Naive B cell (primary cell): ENCODE data around the gene DNAL4. TPM values are rescaled to one million over a fixed set of nuclear protein-coding genes. Genes with fewer than 3 reads are reported as not detected.

Experiments
- ATAC-seq, 2 donors: fragments of 150-1000 bp; cut with Tn5 transposase; 2 replicates each; pipeline ENCODE4 v1.10.0; 2021; ENCODE audit warnings: low read depth in 2 of 2, mild to moderate bottlenecking in 2 of 2, moderate library complexity in 2 of 2
- DNase-seq: peaks from one replicate; pipeline ENCODE4 v3.0.0; 2022
- H3K27ac Mint-ChIP-seq, 6 donors: one replicate each; pipeline ENCODE4 v1.8.0; 2020 to 2022; ENCODE audit warnings: mild to moderate bottlenecking in 6 of 6, mixed read lengths in 6 of 6, moderate library complexity in 5 of 6, inconsistent platforms in 2 of 6
- H3K27me3 Mint-ChIP-seq, 3 donors: one replicate each; pipeline ENCODE4 v1.8.0; 2021 to 2022; ENCODE audit warnings: mixed read lengths in 3 of 3, mild to moderate bottlenecking in 1 of 3
- H3K36me3 Mint-ChIP-seq, 2 donors: one replicate each; pipeline ENCODE4 v1.8.0; 2020 to 2022; ENCODE audit warnings: mixed read lengths in 2 of 2, inconsistent platforms in 1 of 2, mild to moderate bottlenecking in 1 of 2
- H3K4me1 Mint-ChIP-seq, 3 donors: one replicate each; pipeline ENCODE4 v1.8.0; 2020 to 2022; ENCODE audit warnings: mixed read lengths in 3 of 3, inconsistent platforms in 1 of 3, mild to moderate bottlenecking in 1 of 3, moderate library complexity in 1 of 3
- H3K4me3 Mint-ChIP-seq, 8 donors: one replicate each; pipeline ENCODE4 v1.8.0; 2020 to 2022; ENCODE audit warnings: mild to moderate bottlenecking in 8 of 8, mixed read lengths in 8 of 8, moderate library complexity in 8 of 8, inconsistent platforms in 2 of 8
- H3K9me3 Mint-ChIP-seq, 7 donors: one replicate each; pipeline ENCODE4 v1.8.0; 2020 to 2022; ENCODE audit warnings: mixed read lengths in 7 of 7, mild to moderate bottlenecking in 5 of 7, inconsistent platforms in 2 of 7, moderate library complexity in 1 of 7
- polyA plus RNA-seq, 6 donors: library from polyadenylated mRNA; unstranded; fragments of 300-500 nt; fragmentation: Illumina TruSeq; gene quantifications; one replicate each; pipeline ENCODE4 v1.2.3, GENCODE V29; 2021; ENCODE audit warnings: low read depth in 6 of 6

DNAL4 gene
- polyA plus RNA-seq, 6 donors from 2014 or later = 10.6 to 15.7 (median 12.7) TPM

DNA sequence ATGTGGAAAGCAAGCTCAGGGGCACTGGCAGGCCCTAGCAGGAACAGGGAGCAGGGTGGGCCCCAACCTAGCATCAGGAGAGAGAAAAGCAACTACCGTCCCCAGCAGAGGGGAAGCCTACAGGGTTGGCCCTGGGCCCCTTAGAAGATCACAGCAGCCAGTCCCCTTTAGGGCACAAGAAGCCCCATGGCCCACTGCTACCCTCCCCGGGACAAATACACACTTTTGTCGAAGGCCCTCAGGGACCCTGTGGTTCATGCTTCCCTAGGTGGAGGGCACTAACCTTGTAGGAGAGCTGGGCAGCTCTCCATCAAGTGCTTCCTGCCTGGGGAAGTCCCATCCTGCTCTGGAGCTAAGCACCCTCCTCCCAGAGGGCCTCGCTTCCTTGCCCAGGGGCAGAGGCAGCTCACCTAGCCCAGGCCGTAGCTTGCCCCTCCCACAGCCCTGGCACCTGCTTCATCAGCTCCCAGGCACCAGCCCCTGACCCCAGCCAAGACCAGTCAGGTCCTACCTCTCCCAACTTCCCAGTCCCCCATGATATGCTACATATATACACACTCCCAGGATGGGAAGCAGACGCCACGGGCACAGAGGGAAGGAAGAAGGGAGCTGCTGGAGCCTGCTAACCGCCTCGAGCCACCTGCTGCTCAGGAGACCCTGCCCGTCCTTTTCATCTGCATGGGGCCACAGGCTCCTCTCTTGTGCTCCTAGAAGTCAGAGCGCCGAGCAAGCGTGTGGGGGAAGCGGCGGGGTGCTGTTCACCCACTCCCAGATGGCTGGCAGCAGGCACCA is 58.3 kb downstream of the DNAL4 start:
- DNase-seq (no peak), ATAC-seq (peak; percentile 19 to 24)
- Mint-ChIP-seq H3K4me3 (peak overlapping the region in 3 of 8 donors; percentile 2 to 15 (median 9)), H3K4me1 (peaks cover 27 to 53% (median 35%) of the 10 kb centered on the region in 3 donors), H3K36me3 (peaks cover 0 to 19% of the 10 kb centered on the region in 2 donors), H3K27me3 (no peaks in the 10 kb centered on the region), H3K27ac (peak overlapping the region in 5 of 6 donors; percentile 42 to 87 (median 69)), H3K9me3 (no peaks in the 10 kb centered on the region)

DNA sequence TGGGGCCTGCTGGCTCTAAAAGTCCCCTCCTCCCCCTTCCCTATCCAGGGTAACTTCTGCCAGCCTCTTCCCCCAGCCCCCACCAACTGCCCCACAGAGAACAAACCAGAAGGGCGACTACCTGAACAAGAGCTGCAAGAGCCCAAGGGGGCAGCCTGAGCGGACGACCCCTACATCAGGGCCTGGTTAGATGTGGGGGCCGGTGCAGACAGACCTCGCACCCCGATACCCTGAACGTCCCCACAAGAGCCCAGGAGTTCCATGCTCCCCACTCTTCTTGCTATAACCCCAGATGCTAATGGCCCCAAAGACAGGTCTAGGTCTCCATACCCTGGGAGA is 58.8 kb downstream of the DNAL4 start:
- DNase-seq (no peak), ATAC-seq (no peak)
- H3K4me3 Mint-ChIP-seq = no peak overlapping the region
- no peaks in the 10 kb centered on the region for H3K9me3 Mint-ChIP-seq
- peaks cover 0 to 23% of the 10 kb centered on the region in 2 donors for H3K36me3 Mint-ChIP-seq
- H3K27ac Mint-ChIP-seq = peak overlapping the region in 5 of 6 donors; percentile 42 to 87 (median 72)
- H3K4me1 Mint-ChIP-seq = peaks cover 30 to 53% (median 35%) of the 10 kb centered on the region in 3 donors
- H3K27me3 Mint-ChIP-seq = no peaks in the 10 kb centered on the region

DNA sequence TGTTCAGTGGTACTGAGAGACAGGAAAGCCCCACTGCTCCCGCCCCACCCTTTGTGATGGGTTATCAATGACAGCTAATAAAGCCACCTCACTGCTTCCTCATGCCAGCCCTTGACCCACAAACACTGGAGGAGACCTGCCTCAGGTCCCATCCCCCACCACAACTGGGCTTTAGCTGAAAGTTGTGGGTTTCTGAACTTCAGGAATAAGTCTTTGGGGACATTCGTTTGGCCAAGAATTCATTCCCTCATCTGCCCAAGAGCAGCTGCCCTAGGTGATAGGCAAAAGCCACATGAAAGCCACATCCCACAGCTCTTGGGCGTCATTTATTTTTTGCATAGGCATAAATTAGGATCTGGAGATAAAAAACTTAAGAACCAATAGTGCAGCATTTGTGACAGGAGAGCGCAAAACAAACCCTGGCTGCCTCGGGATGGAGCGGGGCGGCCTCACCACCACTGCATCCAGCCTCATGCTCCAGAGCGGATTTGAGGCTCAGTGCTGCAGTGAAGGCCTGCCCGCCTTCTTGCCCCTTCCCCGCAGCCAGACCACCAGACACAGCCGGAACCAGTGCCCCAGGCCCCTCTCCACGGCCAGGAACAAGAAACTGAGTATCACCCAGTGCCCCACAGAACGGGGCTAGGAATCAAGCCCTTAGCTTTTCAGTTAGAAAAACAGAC is 59.4 kb downstream of the DNAL4 start:
- Mint-ChIP-seq H3K27me3 (no peaks in the 10 kb centered on the region), H3K9me3 (no peaks in the 10 kb centered on the region), H3K4me1 (peaks cover 29 to 53% (median 35%) of the 10 kb centered on the region in 3 donors), H3K36me3 (peaks cover 0 to 26% of the 10 kb centered on the region in 2 donors), H3K4me3 (peak overlapping the region in 2 of 8 donors; percentile 41 to 56), H3K27ac (peak overlapping the region in 5 of 6 donors; percentile 15 to 88 (median 87))
- DNase-seq = no peak
- ATAC-seq = no peak

DNA sequence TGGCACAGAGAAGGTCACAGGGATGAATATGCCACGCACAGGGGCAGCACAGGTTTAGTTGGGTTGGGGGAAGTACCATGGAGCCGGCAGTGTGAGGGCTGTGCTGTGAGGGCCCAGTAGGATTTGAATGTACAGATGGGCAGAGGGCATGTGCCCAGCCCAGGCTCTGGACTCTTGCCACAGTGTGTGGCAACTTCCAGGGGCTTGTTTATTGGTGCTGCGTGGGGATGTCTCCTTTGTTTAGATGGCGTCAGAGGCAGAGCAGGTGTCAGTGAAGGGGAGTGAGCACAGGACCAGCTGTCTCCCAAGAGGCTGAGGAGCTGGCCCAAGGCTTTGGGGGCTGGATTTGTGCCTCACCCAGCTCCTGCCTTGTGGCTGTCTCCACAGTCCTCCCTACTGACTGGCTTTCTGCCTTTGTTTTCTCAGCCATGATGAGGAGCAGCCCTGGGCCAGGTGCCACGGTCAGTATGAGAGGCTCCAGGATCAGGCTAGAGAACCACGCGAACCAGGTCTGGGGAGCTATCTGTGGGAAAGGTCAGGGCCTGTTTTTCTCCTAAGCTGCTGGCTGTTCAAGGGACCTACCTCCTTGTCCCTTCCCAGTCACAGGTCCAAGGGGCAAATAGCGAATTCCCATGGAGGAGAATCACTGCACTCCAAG is 60.1 kb downstream of the DNAL4 start:
- Mint-ChIP-seq H3K4me1 (peaks cover 29 to 53% (median 35%) of the 10 kb centered on the region in 3 donors), H3K9me3 (no peaks in the 10 kb centered on the region), H3K4me3 (peak overlapping the region in 1 of 8 donors; percentile 41), H3K27ac (peak overlapping the region; percentile 74 to 97 (median 88)), H3K36me3 (peaks cover 0 to 26% of the 10 kb centered on the region in 2 donors), H3K27me3 (no peaks in the 10 kb centered on the region)
- peak; percentile 14 to 15 for ATAC-seq
- no peak for DNase-seq

DNA sequence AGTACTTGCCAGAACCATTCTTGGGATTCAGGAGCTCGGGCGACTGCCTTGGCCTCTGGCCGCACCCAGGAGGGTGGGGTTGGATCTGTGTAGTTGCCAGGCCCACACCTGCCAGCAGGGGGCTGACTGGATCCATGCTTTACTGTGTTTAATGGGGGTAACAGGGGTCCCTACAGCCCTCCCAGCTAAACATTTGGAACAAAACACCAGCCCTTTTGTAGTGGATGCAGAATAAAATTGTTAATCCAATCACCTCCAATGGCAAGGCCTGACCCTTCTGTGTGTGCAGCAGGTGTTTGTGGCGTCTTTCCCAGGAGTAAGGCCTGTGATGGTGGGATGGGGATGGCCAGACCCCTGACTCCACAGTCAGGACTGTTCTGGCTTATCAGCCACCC is 60.6 kb downstream of the DNAL4 start:
- H3K9me3 Mint-ChIP-seq = no peaks in the 10 kb centered on the region
- peak; percentile 67 to 68 for ATAC-seq
- H3K4me3 Mint-ChIP-seq = peak overlapping the region in 3 of 8 donors; percentile 12 to 49 (median 19)
- peak overlapping the region; percentile 74 to 97 (median 88) for H3K27ac Mint-ChIP-seq
- H3K4me1 Mint-ChIP-seq = peaks cover 29 to 53% (median 35%) of the 10 kb centered on the region in 3 donors
- peaks cover 0 to 25% of the 10 kb centered on the region in 2 donors for H3K36me3 Mint-ChIP-seq
- H3K27me3 Mint-ChIP-seq = no peaks in the 10 kb centered on the region
- peak; percentile 47 for DNase-seq

DNA sequence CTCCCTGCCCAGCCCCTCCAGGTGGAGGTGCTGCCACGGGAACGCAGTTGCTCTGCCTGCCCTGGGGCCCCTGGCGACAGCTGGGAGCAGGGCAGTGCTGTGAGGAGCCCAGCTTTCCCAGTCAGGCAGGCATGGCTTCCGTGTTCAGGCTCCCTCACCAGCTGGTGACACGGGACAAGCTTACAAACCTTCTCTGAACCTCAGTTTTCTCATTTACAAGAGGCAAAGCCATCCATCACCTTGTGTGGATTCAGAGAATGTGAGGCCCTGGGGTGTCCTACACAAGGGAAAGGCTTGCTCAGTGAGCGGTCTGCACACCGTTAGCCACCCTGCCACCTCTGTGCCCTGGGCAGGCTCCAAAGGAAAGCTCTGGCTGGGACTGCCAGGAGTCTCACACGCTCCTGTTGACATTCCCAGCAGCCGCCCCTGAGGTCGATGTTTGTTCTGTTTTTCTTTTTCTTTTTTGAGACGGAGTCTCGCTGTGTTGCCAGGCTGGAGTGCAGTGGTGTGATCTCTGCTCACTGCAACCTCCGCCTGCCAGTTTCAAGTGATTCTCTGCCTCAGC is 61.6 kb downstream of the DNAL4 start:
- peak overlapping the region in 1 of 8 donors; percentile 45 for H3K4me3 Mint-ChIP-seq
- H3K27me3 Mint-ChIP-seq = no peaks in the 10 kb centered on the region
- peaks cover 27 to 48% (median 32%) of the 10 kb centered on the region in 3 donors for H3K4me1 Mint-ChIP-seq
- DNase-seq (no peak), ATAC-seq (no peak)
- H3K36me3 Mint-ChIP-seq = peaks cover 0 to 18% of the 10 kb centered on the region in 2 donors
- no peaks in the 10 kb centered on the region for H3K9me3 Mint-ChIP-seq
- H3K27ac Mint-ChIP-seq = peak overlapping the region in 3 of 6 donors; percentile 24 to 91 (median 87)

DNA sequence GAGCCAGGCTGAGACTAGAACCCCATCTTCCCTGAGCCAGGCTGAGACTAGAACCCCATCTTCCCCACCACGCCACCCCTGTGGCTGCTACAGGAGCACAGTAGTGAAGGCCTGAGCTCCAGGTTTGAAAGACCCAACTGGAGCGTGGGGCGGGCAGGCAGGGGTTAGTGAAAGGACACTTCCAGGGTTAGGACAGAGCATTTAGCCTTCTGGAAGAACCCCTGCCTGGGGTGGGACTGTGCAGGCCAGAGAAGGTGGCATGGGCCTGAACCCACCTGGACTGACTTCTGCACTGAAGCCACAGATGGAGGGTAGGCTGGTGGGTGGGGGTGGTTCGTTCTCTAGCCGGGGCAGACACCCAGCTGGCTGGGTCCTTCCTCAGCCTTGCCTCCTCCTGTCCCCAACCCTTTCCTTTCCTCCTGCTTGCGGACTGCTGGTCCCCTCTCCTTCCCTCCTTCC is 62.2 kb downstream of the DNAL4 start:
- Mint-ChIP-seq H3K36me3 (peaks cover 0 to 18% of the 10 kb centered on the region in 2 donors), H3K27me3 (no peaks in the 10 kb centered on the region), H3K27ac (peak overlapping the region in 2 of 6 donors; percentile 61 to 91), H3K4me3 (peak overlapping the region in 2 of 8 donors; percentile 16 to 45), H3K9me3 (no peaks in the 10 kb centered on the region), H3K4me1 (peaks cover 23 to 48% (median 33%) of the 10 kb centered on the region in 3 donors)
- no peak for ATAC-seq
- no peak for DNase-seq

DNA sequence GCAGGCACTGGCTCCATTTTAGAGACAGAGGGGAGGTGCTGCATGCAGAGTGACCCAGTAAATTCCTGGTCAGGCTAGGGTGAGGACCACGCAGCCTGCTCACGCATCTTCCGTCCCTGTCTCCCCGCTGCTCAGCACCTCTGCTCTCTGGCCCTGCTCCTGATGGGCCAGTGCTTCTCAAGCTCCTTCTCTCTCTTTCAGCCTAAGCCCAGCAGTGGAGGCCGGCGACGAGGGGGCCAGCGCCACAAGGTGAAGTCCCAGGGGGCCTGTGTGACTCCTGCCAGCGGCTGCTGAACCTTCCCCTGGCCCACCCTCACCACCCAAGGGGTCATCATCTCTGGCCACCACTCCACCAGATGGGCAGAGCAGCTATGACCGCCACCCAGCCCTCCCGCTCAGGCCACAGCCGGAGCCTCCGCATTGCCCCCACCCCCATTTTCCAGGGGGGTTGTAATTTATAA is 63.5 kb downstream of the DNAL4 start:
- Mint-ChIP-seq H3K4me3 (peak overlapping the region in 2 of 8 donors; percentile 32 to 34), H3K9me3 (no peaks in the 10 kb centered on the region), H3K4me1 (peaks cover 21 to 38% (median 31%) of the 10 kb centered on the region in 3 donors), H3K27ac (peak overlapping the region in 3 of 6 donors; percentile 42 to 91 (median 69)), H3K27me3 (no peaks in the 10 kb centered on the region), H3K36me3 (peaks cover 4 to 25% of the 10 kb centered on the region in 2 donors)
- DNase-seq (no peak), ATAC-seq (no peak)

DNA sequence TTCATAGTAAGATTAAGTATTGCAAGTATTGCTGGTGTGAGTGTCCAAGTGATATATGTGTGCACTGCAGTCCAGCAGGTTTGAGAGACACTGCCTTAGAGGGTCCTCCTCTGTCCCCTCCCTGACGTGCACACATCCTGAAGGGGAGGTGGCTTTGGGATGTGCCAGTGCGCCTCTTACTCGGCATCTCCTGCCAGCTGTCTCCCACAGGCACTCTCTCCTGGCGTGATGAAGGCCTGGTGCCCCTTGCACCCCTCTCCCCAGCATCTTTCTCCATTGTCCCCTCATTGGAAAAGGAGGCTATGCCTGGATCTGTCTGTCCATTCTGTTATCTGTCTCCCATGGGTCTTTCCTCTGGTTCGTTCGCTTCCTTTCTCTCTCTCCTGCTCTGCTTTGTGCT is 64.0 kb downstream of the DNAL4 start:
- peaks cover 9 to 30% of the 10 kb centered on the region in 2 donors for H3K36me3 Mint-ChIP-seq
- H3K27me3 Mint-ChIP-seq = no peaks in the 10 kb centered on the region
- H3K27ac Mint-ChIP-seq = peak overlapping the region in 3 of 6 donors; percentile 42 to 61 (median 52)
- DNase-seq (no peak), ATAC-seq (no peak)
- peak overlapping the region in 3 of 8 donors; percentile 6 to 34 (median 26) for H3K4me3 Mint-ChIP-seq
- H3K4me1 Mint-ChIP-seq = peaks cover 22 to 39% (median 31%) of the 10 kb centered on the region in 3 donors
- no peaks in the 10 kb centered on the region for H3K9me3 Mint-ChIP-seq

DNA sequence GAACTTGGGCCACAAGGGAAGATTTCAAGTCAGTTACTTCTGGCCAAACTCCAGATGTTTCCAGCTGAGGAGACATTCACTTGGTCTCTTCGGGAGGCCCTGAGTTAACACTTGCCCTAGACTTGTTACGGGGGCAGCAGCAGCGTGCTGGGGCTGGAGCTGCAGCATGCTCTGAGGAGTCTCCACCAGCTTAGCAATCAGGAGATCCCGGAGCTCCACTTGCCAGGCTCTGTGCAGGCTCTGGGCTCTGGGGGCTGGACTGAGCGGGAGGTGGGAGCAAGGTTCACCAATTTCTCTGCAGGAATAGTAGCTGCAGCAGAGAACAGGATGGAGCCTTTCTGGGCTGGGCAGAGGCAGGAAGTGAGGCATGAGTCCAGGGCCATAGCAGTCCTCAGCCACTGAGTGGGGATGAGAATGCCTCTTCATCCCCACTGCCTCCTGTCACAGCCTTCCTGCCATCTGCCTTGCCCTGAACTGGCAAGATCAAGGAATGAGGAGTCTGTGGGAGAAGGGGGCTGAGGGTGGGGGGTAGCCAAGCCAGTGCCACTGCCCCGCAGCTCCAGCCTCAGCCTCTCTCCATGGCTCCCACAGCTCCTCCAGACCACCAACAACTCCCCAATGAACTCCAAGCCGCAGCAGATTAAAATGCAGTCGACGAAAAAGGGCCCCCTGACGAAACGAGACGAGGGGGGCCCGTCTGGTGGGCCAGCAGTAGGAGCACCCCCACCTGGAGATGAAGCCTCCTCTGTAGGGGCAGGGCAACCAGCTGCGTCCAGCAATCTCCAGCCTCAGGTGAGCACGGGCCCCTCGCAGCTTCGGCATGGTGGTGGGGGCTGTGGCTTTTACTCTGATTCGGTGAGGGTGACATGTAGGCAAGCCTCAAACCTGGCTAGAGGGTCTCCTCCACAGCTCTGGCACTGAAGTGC is 64.8 kb downstream of the DNAL4 start:
- Mint-ChIP-seq H3K9me3 (no peaks in the 10 kb centered on the region), H3K27ac (peak overlapping the region in 2 of 6 donors; percentile 69 to 89), H3K36me3 (peaks cover 12 to 38% of the 10 kb centered on the region in 2 donors), H3K27me3 (no peaks in the 10 kb centered on the region), H3K4me3 (no peak overlapping the region), H3K4me1 (peaks cover 25 to 35% (median 30%) of the 10 kb centered on the region in 3 donors)
- ATAC-seq (no peak), DNase-seq (no peak)
